Lung (tissue), 12 donors: Measurements from ENCODE around the gene ALDOB. TPM values are rescaled to one million over a fixed set of nuclear protein-coding genes. Genes with fewer than 3 reads are reported as not detected.
A peak's percentile ranks its signal among the peaks of the same experiment; 100 is the strongest.

Experiments used
- ATAC-seq: fragments of 200-7000 bp; cut with Tn5 transposase; one replicate; pipeline ENCODE4 v1.9.1; 2020; ENCODE audit warnings: moderate number of reproducible peaks; ENCODE audit not compliant: insufficient read depth, low FRiP score
- DNase-seq, 3 donors: peaks; one replicate each; pipeline ENCODE4 v3.0.0-alpha.2; 2013 to 2017
- H3K27ac ChIP-seq, 2 donors: one replicate each; pipeline ENCODE4 v1.5.1; 2013; ENCODE audit warnings: mild to moderate bottlenecking in 2 of 2, moderate library complexity in 2 of 2, control low read depth in 1 of 2, inconsistent platforms in 1 of 2, low read depth in 1 of 2, low read length in 1 of 2
- H3K27me3 ChIP-seq, 3 donors: one replicate each; pipeline ENCODE4 v1.5.1; 2013; ENCODE audit warnings: low read length in 2 of 3; ENCODE audit not compliant: control insufficient read depth in 3 of 3, insufficient read depth in 3 of 3
- H3K36me3 ChIP-seq, 4 donors: one replicate each; pipeline ENCODE4 v1.5.1; 2013; ENCODE audit warnings: low read length in 4 of 4, mild to moderate bottlenecking in 1 of 4, moderate library complexity in 1 of 4; ENCODE audit not compliant: control insufficient read depth in 4 of 4, insufficient read depth in 4 of 4
- H3K4me1 ChIP-seq, 5 donors: one replicate each; pipeline ENCODE4 v1.5.1; 2013; ENCODE audit warnings: low read length in 5 of 5, mild to moderate bottlenecking in 2 of 5, moderate library complexity in 1 of 5; ENCODE audit not compliant: control insufficient read depth in 5 of 5, insufficient read depth in 5 of 5
- H3K4me3 ChIP-seq: one replicate; pipeline ENCODE4 v1.5.1; 2013; ENCODE audit warnings: mild to moderate bottlenecking, control low read depth, moderate library complexity
- H3K9ac ChIP-seq, 2 donors: one replicate each; pipeline ENCODE4 v1.5.1; 2013; ENCODE audit warnings: low read length in 2 of 2, control low read depth in 1 of 2; ENCODE audit not compliant: insufficient read depth in 1 of 2
- H3K9me3 ChIP-seq, 4 donors: one replicate each; pipeline ENCODE4 v1.5.1; 2013; ENCODE audit warnings: low read length in 3 of 4, mild to moderate bottlenecking in 1 of 4, moderate library complexity in 1 of 4; ENCODE audit not compliant: control insufficient read depth in 4 of 4, insufficient read depth in 3 of 4
- CTCF ChIP-seq: IDR thresholded peaks from 2 replicates; pipeline ENCODE4 v1.5.1; 2012; ENCODE audit warnings: mild to moderate bottlenecking; ENCODE audit errors: control extremely low read depth, extremely low read depth
- WGBS, 2 donors: extraction: QIAGEN DNeasy Blood & Tissue Kit; methylation state at CpG; one replicate each; pipeline ENCODE4 v1.1.7; 2013; 5-methylcytosine and 5-hydroxymethylcytosine counted together
- polyA plus RNA-seq, 2 donors: library from polyadenylated mRNA; stranded (reverse); fragments of 200-250 nt; gene quantifications; one replicate each; pipeline ENCODE4 v1.2.1, GENCODE V29; 2013
- total RNA-seq, 2 donors: library from RNA; depleted of rRNA in 1 of 2; stranded (reverse); fragments of >200 nt in 1 of 2; gene quantifications; one replicate each; pipeline ENCODE4 v1.2.1, GENCODE V29; 2014 to 2021
- donor health status: control.
- donor health status: control.
- donor health status: Bipolar disorder and iron deficiency.
- donor health status: healthy.
- donor health status: DM: yes; HTN: yes; CAD: no.

ALDOB gene
- total and polyA plus RNA-seq, 4 donors, result 0.06 to 1.1 (median 0.09) TPM; not detected in 1

DNA sequence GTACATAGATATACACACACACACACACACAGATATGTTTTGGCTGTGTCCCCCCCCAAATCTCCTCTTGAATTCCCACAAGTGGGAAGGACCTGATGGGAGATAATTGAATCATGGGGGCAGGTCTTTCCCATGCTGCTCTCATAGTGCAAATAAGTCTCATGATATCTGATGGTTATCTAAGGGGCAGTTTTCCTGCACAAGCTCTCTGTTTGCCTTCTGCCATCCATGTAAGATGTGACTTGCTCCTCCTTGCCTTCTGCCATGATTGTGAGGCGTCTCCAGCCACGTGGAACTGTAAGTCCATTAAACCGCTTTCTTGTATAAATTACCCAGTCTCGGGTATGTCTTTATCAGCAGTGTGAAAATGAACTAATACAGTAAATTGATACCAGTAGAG is 15.9 kb upstream of the ALDOB start:
- Histone ChIP-seq H3K27me3 (peaks cover 0 to 16% (median 6%) of the 10 kb centered on the region in 3 donors), H3K4me3 (no peak overlapping the region), H3K4me1 (peaks cover 0 to 3% (median 0%) of the 10 kb centered on the region in 5 donors), H3K27ac (no peak overlapping the region), H3K9me3 (no peaks in the 10 kb centered on the region), H3K9ac (no peak overlapping the region), H3K36me3 (no peaks in the 10 kb centered on the region)
- DNase-seq, result no peak
- TF ChIP-seq CTCF, result no peak
- ATAC-seq, result no peak
- 92 to 93% methylated on average over 4 of the region's 4 CpGs for WGBS, 2 donors

- Histone ChIP-seq H3K36me3 (no peaks in the 10 kb centered on the region), H3K9me3 (no peaks in the 10 kb centered on the region), H3K9ac (no peak overlapping the region), H3K27me3 (peaks cover 0 to 16% (median 6%) of the 10 kb centered on the region in 3 donors), H3K27ac (no peak overlapping the region), H3K4me1 (peaks cover 0 to 3% (median 0%) of the 10 kb centered on the region in 5 donors), H3K4me3 (no peak overlapping the region)
- no peak for TF ChIP-seq CTCF
- 54 to 61% methylated on average over 4 of the region's 4 CpGs for WGBS, 2 donors
- DNase-seq (no peak), ATAC-seq (no peak)
Measured at GRCh38 chr9:101450931-101451330, 15.4 kb upstream of the ALDOB start.

- H3K9ac ChIP-seq, result no peak overlapping the region
- H3K27ac ChIP-seq, result peak overlapping the region; percentile 54 to 63
- H3K9me3 ChIP-seq, result no peaks in the 10 kb centered on the region
- TF ChIP-seq CTCF, result no peak
- H3K4me1 ChIP-seq, result peaks cover 0 to 3% (median 0%) of the 10 kb centered on the region in 5 donors
- ATAC-seq, result peak; percentile 87
- no peaks in the 10 kb centered on the region for H3K36me3 ChIP-seq
- H3K27me3 ChIP-seq, result peaks cover 0 to 16% (median 6%) of the 10 kb centered on the region in 3 donors
- peak overlapping the region; percentile 50 for H3K4me3 ChIP-seq
- DNase-seq, result peak; percentile 49 to 68 (median 65)
- WGBS, 2 donors, result 2% methylated on average over 40 of the region's 40 CpGs
Measured at GRCh38 chr9:101449071-101449721, 13.6 kb upstream of the ALDOB start.

DNA sequence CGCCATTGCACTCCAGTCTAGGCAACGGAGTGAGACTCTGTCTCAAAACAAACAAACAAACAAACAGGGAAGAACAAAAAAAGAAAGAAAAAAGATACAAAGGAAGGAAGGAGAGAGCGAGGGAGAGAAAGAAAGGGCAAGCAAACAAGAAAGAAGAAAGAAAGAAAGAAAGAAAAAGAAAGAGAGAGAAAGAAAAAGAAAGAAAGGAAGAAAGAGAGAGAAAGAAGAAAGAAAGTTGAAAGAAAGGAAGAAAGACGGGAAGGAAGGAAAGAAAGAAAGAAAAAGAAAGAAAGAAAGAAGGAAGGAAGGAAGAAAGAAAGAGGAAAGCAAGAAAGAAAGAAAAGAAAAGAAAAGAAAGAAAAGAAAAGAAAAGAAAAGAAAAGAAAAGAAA is 13.1 kb upstream of the ALDOB start:
- no peak for ATAC-seq
- H3K9me3 ChIP-seq, result no peaks in the 10 kb centered on the region
- 57 to 65% methylated on average over 4 of the region's 4 CpGs for WGBS, 2 donors
- TF ChIP-seq CTCF, result no peak
- H3K27ac ChIP-seq, result no peak overlapping the region
- no peak overlapping the region for H3K4me3 ChIP-seq
- H3K9ac ChIP-seq, result no peak overlapping the region
- no peak for DNase-seq
- H3K27me3 ChIP-seq, result peaks cover 0 to 16% (median 6%) of the 10 kb centered on the region in 3 donors
- no peaks in the 10 kb centered on the region for H3K36me3 ChIP-seq
- H3K4me1 ChIP-seq, result peaks cover 0 to 3% (median 0%) of the 10 kb centered on the region in 5 donors
